ENCODE results near the gene CELSR2. TPM values are rescaled to one million over a fixed set of nuclear protein-coding genes. Genes with fewer than 3 reads are reported as not detected.
"Not testable (repeated sequence)": the region's sequence is repeated elsewhere in the genome, so short reads cannot be mapped to it uniquely, and the experiment has no call there.

Gene CELSR2
- polyA plus RNA-seq, 3 donors = 0.67 to 2.3 (median 0.94) TPM

DNA sequence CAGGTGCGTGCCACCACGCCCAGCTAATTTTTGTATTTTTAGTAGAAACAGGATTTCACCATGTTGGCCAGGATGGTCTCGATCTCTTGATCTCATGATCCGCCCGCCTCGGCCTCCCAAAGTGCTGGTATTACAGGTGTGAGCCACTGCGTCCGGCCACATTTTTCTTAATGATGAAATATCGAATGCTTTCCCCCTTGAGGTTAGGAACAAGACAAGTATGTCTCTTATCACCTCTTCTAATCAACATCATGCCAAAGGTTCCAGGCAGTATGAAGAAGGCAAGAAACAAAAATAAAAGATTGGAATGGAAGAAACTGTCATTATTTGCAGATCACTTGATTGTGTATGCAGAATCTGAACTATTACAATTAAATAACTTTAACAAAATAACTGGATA lies 28.1 kb upstream of the CELSR2 start:
- 96 to 100% (median 96%) methylated on average over 7 to 9 of the region's 9 CpGs for WGBS, 3 donors

DNA sequence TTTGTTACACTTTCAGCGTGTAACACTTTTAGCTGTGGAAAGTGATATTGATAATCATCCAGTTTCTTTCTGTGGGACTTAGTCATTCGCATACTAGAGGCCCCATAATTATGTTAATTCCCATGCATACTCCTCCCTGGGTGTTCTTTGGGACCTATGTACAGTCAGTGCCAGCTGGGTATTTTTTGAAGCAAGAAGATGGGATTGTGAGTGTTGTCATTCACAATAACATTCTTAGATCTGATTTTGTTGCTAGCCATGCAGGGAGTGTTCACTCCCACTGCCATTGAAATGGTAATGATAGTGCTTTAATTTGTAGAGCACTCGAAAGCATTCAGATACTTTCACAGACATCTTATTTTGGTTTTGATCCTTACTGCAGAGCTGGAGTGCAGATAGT lies 24.0 kb upstream of the CELSR2 start:
- no peak overlapping the region for H3K27ac ChIP-seq (ENCODE audit: low read depth, low read length)
- 91 to 93% (median 93%) methylated on average over 3 of the region's 3 CpGs for WGBS, 3 donors

More for the DNA sequence above, 28.1 kb upstream of the CELSR2 start:
- not testable (repeated sequence) for H3K27ac ChIP-seq (ENCODE audit: low read depth, low read length)

DNA sequence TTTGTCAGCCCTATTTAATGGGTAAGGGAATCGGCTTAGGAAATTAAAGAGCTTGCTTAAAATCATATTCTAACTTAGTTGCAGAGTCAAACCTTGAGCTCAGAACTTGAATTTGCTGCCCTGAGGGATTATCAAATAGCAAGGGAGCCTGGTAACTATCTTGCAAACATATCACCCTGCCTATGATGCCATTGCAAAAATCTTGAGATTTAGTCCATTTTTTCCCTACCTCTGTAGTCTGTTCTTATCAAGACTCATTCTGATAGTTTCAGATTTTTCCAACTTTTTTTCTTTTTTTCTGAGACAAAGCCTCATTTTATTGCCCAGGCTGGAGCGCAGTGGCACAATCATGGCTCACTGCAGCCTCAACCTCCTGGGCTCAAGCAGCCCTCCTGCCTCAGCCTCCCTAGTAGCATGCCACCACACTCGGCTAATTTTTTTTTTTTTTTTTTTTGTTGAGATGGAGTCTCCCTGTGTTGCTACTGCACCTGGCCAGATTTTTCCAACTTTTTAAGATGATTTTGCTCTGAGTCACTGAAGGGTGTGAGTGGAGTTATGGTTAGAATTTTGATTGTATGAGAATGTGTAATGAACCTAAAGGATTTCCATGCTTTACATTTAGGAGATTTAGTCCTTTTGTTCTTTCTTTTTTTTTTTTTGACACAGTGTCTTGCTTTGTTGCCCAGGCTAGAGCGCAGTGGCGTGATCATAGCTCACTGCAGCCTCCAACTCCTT lies 23.5 kb upstream of the CELSR2 start:
- WGBS, 3 donors = 93 to 99% (median 97%) methylated on average over 5 of the region's 5 CpGs

DNA sequence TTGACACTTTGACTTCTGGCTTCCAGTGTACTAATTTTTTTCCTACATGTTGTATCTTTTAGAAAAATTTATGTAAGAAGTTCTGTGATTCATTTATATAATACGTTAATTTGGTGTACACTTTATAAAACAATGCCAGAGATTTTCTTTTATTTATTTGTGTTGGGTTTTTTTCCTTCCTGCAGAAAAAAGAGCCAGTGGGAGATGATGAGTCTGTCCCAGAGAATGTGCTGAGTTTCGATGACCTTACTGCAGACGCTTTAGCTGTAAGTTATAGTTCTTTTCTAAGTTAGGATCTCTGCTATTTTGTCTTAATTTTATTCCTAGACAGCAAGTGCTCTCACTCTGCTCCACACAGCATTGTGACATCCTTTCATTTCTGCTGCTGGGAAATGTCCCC lies 21.2 kb upstream of the CELSR2 start:
- no peak overlapping the region for H3K27ac ChIP-seq (ENCODE audit: low read depth, low read length)
- 90 to 96% (median 92%) methylated on average over 3 of the region's 3 CpGs for WGBS, 3 donors

More for the DNA sequence above, 23.5 kb upstream of the CELSR2 start:
- H3K27ac ChIP-seq (ENCODE audit: low read depth, low read length) = no peak overlapping the region

DNA sequence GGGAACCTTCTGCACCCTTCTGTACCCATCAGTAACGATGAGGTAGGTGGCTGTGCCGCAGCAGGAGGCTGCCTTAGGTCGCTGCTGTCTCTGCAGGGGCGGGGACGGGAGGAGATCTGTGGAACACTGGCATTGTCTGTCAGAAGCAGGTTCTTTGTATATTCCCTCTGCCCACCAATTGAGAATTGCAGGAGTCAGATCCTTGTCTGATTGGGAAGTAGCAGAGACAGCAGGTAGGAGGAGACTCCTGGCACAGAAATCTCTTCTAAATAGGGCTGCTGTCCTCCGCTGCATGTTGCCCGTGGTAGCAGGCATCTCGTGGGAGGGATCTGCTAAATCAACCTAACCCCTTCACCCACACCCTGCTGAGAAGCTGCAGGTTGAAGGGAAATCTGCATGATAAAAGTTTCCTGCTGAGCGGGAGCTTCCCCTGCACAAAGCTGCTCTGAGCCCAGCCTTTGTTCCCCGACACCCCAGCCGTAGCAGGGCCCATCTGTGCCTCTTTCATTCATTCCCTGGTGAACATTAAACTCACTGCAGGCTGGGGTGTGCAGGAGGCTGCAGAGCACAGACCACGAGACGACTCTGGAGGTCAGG lies 19.7 kb upstream of the CELSR2 start:
- WGBS, 3 donors = 76 to 86% (median 81%) methylated on average over 13 of the region's 13 CpGs
- no peak overlapping the region for H3K27ac ChIP-seq (ENCODE audit: low read depth, low read length)

DNA sequence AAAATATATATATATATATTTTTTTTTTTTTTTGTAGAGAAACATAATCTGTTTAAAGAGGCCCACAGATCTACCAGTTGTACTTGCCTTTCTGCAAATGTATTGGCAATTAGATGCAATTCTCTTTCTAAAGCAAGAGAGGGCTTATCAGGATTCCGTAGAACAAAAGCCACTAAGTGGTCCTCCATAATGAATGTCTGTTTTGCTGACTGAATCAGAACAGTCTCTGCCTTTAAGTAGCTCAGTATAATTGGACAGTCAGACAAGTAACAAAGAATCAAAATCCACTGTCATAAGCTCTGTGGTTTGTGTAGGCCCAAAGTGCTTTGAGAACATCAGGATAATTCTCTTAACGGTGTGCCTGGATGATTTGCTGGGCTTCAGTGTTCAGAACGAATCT lies 18.3 kb upstream of the CELSR2 start:
- 83 to 91% (median 86%) methylated on average over 3 of the region's 3 CpGs for WGBS, 3 donors
- H3K27ac ChIP-seq (ENCODE audit: low read depth, low read length) = no peak overlapping the region

DNA sequence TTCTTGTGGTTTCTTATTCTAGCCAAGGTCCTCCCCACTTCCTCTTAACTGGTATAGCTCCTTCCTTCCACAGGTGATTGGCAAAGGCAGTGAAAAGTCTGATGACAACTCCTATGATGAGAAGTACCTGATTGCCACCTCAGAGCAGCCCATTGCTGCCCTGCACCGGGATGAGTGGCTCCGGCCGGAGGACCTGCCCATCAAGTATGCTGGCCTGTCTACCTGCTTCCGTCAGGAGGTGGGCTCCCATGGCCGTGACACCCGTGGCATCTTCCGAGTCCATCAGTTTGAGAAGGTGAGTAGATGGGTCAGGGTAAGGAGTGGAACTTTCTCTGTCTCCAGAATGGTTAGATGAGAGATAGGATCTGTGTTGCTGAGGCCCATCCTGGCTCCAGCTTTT lies 14.2 kb upstream of the CELSR2 start:
- no peak overlapping the region for H3K27ac ChIP-seq (ENCODE audit: low read depth, low read length)
- 95 to 99% (median 97%) methylated on average over 7 of the region's 7 CpGs for WGBS, 3 donors

DNA sequence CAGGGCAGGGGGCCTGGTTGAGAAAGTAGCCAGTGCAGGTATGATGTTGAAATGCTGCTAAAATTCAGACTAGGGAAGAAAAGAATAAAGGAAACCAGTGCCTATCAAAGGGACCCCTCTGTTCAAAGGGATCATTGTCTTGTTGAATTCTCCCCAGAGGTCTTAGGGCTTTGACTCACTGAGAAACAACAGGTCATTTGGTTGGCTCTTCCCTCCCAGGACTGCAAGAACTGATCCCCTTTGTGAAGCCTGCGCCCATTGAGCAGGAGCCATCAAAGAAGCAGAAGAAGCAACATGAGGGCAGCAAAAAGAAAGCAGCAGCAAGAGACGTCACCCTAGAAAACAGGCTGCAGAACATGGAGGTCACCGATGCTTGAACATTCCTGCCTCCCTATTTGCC lies 11.8 kb upstream of the CELSR2 start:
- WGBS, 3 donors = 94 to 97% (median 96%) methylated on average over 3 of the region's 3 CpGs
- H3K27ac ChIP-seq (ENCODE audit: low read depth, low read length) = no peak overlapping the region

DNA sequence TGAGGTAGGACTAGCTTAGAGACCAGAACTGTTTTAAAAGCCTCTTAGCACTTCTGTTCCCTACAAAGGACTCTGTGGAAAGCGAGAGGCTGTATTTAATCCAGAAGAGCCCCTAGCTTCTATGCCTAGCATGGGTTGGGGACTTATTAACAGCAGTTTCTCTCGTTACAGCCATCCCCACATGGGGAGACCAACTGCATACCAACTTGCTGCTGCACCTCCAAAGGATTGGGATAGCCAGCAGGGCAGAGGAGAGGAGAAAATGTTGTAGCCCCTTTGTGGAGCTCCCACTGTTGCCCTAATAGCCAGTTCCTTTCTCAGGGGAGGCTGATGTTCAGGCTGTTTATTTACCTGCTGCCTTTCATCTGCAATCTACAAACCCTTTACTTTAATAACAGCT lies 11.0 kb upstream of the CELSR2 start:
- 89 to 96% (median 93%) methylated on average over 2 of the region's 2 CpGs for WGBS, 3 donors
- H3K27ac ChIP-seq (ENCODE audit: low read depth, low read length) = no peak overlapping the region

DNA sequence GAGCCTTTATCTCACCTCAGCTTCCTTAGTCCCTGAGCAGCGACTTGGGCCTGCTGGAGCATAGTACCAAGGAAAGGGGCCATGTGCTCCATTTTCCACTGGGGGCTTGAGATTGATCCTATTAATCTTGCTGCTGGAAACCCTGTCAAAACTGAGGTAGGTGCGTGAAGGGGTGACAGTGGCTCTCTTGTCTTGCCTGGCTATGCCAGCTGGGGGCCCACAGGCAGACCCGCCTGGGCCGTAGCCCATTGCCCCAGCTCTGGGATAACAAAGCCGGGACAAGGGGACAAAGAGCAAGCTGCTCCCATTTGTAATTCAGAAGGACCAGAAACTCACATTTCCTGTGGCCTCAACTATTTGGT lies 10.3 kb upstream of the CELSR2 start:
- WGBS, 3 donors = 65 to 94% (median 91%) methylated on average over 5 of the region's 5 CpGs
- H3K27ac ChIP-seq (ENCODE audit: low read depth, low read length) = no peak overlapping the region

DNA sequence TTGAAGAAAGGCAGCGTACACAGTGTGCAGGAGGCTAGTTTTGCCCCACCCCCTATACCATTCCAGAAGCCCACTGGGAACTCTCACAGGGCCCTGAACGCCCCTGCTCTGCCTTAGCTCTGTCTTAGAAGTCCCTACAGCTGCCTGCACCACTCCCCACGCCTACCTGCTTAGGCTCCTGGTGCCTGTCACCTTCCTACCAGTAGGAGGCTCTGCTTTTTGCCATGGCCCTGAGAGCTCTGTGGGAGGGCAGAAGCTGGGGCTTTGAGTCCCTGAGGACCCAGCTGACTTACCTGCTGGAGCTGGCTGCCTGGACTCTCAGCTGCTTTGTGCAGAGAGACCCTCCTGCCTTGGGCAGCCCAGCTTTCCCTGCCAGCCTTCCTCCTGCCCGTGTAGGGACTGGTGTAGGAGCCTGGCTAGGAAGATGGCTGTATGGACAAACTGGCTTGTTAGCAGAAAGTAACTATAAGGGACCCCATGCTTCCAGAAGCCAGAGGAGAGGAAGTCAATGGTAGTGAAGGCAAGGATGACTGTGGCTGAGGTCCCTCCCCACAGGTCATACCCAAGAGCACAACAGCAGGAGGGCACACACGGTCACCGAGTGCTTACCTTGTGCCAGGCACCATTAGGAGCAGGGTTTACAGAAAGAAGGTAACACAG lies 9.8 kb upstream of the CELSR2 start:
- H3K27ac ChIP-seq (ENCODE audit: low read depth, low read length) = no peak overlapping the region

DNA sequence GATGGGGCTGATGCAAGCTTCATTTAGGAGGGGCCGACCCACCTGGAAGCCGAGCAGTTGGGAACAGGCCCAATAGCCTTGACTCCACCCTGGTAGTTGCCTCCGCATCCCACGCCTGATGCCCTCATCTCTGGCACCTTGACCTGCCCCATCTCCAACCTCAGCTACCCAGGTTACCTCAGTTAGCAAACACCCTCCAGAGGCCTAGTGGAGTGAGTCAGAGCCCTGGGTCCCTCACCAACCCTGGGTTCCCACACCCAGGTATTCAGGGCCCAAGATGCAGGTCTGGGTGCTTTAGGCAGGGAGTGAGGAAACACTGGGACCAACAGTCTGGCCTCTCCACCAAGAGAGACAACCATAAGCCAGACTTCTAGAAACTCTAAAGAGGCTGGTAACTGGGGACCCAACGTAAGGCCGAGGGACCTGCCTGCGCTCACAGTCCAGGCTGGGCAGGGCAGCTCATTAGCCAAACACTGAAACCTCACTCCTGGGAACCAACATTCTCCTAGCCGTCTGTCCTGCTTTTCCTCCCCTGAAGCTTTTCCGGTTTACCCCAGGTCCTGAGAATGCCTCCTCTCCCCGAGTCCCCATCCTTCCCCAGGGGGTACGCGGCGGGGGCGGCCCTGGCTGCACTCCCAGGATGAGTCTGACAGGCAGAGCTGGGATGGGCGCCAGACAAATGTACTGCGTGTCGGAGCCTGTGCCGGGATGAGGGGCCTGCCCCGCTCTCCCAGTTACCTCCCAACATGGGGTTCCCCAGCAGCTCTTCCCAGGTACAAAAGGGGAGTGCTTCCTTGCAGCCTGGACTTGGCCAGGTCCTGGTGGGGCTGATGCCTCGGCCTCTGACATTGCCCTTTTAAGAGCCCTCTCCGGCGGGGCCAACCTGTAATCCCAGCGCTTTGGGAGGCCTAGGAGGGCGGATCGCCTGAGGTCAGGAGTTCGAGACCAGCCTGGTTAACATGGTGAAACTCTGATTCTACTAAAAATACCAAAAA lies 8.9 kb upstream of the CELSR2 start:
- H3K27ac ChIP-seq (ENCODE audit: low read depth, low read length) = no peak overlapping the region
- WGBS, 3 donors = 28 to 37% (median 35%) methylated on average over 25 to 26 of the region's 26 CpGs

More for the DNA sequence above, 9.8 kb upstream of the CELSR2 start:
- WGBS, 3 donors = 63 to 74% (median 68%) methylated on average over 6 of the region's 6 CpGs

DNA sequence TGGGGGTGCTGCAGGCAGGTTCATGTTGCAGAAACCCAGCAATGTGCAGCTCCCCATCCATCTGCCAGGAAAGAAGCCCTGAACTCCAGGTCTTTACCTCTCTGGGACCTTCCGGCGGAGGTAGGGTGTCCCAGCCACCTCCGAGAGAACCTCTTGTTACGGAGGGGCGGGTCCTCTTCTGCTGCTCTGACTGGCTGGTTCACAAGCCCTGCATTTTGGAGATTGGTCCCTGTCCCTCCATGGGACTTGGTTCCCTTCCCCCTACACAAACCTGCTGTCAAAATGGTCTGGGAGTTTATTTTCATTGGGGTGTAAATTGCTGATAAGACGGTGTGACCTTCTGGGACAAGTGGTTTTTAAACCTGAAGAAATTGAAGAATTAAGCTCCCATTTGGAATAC lies 8.0 kb upstream of the CELSR2 start:
- WGBS, 3 donors = 18 to 35% (median 23%) methylated on average over 6 of the region's 6 CpGs

DNA sequence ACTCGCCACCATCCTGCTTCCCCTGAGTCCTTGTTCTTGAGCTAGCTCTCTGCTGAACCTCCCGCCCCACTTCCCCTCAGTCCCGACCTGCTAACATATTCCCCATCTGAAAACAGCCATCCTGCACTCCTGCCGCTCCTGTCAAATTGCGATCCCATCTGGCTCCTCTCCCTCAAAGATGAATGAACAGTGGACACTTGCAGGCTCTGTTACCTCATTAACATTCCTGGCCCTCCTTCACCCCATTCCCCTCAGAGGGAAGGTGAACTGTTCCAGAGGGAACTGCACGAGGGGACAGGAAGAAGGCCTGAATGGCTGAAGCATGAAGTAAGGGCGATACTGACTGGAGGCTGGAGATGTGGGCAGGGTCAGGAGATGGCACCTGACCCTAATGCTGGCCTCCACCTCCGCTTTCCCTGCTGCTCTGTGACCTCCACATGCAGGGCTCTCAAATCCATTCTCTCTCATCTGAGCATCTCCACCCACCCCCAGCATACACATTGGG lies 7.4 kb upstream of the CELSR2 start:
- 16 to 31% (median 20%) methylated on average over 8 of the region's 8 CpGs for WGBS, 3 donors
- no peak overlapping the region for H3K27ac ChIP-seq (ENCODE audit: low read depth, low read length)

More for the DNA sequence above, 8.0 kb upstream of the CELSR2 start:
- H3K27ac ChIP-seq (ENCODE audit: low read depth, low read length) = no peak overlapping the region

DNA sequence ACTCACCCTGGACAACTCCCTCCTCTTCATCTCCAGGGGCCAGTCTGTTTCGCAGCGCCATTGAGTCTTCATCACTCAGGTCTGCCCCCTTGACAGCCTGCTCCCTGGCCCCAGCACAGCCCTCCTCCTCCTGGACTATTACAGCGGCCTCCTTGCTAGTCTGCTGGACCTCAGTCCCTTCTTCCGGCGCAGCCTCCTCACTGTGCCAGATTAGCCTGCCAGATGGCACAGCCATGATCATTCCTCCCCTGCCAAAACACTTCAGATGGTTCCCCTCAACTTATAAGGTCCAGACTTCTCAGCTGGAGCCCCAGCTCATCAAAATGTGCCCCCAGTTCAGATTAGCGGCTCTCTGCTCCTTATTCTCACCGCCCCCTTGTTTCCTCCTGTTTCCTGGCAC lies 7.0 kb upstream of the CELSR2 start:
- H3K27ac ChIP-seq (ENCODE audit: low read depth, low read length) = no peak overlapping the region
- 39 to 64% (median 48%) methylated on average over 7 of the region's 7 CpGs for WGBS, 3 donors

DNA sequence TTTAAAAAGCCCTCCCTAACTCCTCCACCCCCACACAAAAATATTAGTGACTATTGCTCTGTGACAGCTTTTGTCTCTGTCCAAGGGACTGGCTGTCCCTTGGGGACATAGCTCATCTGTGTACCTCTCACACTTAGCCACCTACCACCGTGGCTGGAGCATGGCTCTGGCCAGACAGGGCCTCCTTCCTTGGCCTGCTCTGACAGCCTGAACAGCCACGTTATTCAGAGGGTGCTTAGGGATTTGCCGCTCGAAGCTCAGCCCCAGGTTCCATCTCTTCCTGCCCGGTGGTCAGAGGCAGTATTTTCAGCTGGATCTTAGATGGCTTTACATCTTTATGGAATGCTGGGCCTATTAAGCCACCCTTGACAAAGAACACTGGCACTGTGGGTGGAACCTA lies 6.1 kb upstream of the CELSR2 start:
- WGBS, 3 donors = 62 to 73% (median 71%) methylated on average over 5 of the region's 5 CpGs
- no peak overlapping the region for H3K27ac ChIP-seq (ENCODE audit: low read depth, low read length)

DNA sequence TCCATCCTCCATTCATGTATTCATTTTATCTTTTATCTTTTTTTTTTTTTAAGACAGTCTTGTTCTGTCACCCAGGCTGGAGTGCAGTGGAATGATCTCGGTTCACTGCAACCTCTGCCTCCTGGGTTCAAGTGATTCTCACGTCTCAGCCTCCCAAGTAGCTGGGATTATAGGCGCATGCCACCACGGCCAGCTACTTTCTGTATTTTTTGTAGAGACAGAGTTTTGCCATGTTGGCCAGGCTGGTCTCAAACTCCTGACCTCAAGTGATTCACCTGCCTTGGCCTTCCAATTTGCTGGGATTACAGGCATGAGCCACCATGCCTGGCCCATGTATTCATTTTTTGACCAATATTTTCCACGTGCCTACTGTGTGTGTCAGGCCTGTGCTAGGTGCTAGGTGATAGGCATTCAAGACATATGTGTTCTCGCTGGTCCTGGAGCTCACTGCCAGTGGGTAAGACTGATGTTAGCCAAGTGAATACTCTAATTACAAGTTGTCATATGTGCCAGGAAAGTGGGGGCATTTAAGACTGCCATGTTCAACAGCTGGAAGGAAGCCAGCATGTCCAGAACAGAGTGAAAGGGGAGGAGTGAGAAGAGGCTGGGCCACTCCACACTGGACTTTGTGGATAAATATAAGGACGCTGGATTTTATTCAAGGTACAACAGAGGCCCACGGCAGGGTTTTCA lies 5.3 kb upstream of the CELSR2 start:
- no peak overlapping the region for H3K27ac ChIP-seq (ENCODE audit: low read depth, low read length)

DNA sequence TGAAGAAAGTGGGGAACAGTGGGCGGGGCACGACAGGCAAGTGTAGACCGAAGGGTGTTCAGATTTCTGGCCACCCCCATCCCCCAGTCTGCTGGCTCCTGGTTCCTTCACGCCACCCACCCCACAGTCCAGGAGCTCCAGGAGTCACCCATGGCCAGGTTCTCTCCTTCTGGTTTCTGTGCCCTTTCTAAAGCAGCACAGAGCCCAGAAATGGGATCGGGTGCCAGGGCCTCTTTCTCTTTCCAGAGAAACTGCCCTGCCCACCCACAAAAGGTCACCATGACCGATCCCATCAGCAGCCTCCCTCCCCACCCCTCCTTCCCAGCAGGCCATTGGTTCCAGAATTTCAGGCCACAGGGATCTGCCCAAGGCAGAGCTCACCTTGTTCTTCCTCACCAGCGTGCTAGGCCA lies 3.2 kb upstream of the CELSR2 start:
- no peak overlapping the region for H3K27ac ChIP-seq (ENCODE audit: low read depth, low read length)
- WGBS, 3 donors = 83 to 90% (median 85%) methylated on average over 7 of the region's 7 CpGs

More for the DNA sequence above, 5.3 kb upstream of the CELSR2 start:
- WGBS, 3 donors = 82 to 91% (median 86%) methylated on average over 8 of the region's 8 CpGs
